HG02610 (cell line): ENCODE data around the gene CTNNA1.

Experiments
- ATAC-seq: cut with Tn5 transposase; IDR thresholded peaks from one replicate; pipeline ENCODE4 v1.9.1; 2021; ENCODE audit warnings: mild to moderate bottlenecking, moderate library complexity; ENCODE audit not compliant: unreplicated experiment

Gene CTNNA1

GRCh38 chr5:138960145-138960692 is 207.0 kb downstream of the CTNNA1 start:
- ATAC-seq, result no peak

GRCh38 chr5:138961221-138961620 is 208.0 kb downstream of the CTNNA1 start:
- ATAC-seq, result no peak

GRCh38 chr5:138961729-138962128 is 208.5 kb downstream of the CTNNA1 start:
- ATAC-seq, result no peak

GRCh38 chr5:138962614-138963370 is 209.6 kb downstream of the CTNNA1 start:
- ATAC-seq, result no peak

GRCh38 chr5:138963763-138964371 is 210.6 kb downstream of the CTNNA1 start:
- no peak for ATAC-seq

GRCh38 chr5:138964647-138965201 is 211.5 kb downstream of the CTNNA1 start:
- no peak for ATAC-seq

GRCh38 chr5:138965626-138966025 is 212.4 kb downstream of the CTNNA1 start:
- no peak for ATAC-seq

- ATAC-seq, result no peak
Measured at GRCh38 chr5:138966236-138966985, 213.2 kb downstream of the CTNNA1 start.

GRCh38 chr5:138967791-138968448 is 214.7 kb downstream of the CTNNA1 start:
- no peak for ATAC-seq

GRCh38 chr5:138968601-138969000 is 215.4 kb downstream of the CTNNA1 start:
- no peak for ATAC-seq

GRCh38 chr5:138969323-138970002 is 216.2 kb downstream of the CTNNA1 start:
- ATAC-seq, result no peak

- ATAC-seq, result no peak
Measured at GRCh38 chr5:138972230-138972629, 219.0 kb downstream of the CTNNA1 start.

GRCh38 chr5:138972836-138973235 is 219.6 kb downstream of the CTNNA1 start:
- ATAC-seq, result no peak

- ATAC-seq, result no peak
Measured at GRCh38 chr5:138974227-138975063, 221.2 kb downstream of the CTNNA1 start.

GRCh38 chr5:138975098-138975847 is 222.0 kb downstream of the CTNNA1 start:
- no peak for ATAC-seq

- ATAC-seq, result no peak
Measured at GRCh38 chr5:138978080-138978479, 224.9 kb downstream of the CTNNA1 start.

- ATAC-seq, result no peak
Measured at GRCh38 chr5:138978581-138978980, 225.4 kb downstream of the CTNNA1 start.

- no peak for ATAC-seq
Measured at GRCh38 chr5:138979684-138980280, 226.6 kb downstream of the CTNNA1 start.
